Smooth muscle cell (in vitro differentiated cells): ENCODE measurements around the gene MPC2. TPM values are rescaled to one million over a fixed set of nuclear protein-coding genes. Genes with fewer than 3 reads are reported as not detected.
A peak's percentile ranks its signal among the peaks of the same experiment; 100 is the strongest.
"Not testable (repeated sequence)": the region's sequence is repeated elsewhere in the genome, so short reads cannot be mapped to it uniquely, and the experiment has no call there.

Experiments
- DNase-seq: peaks from one replicate; lab custom pipeline; 2025; ENCODE audit not compliant: unreplicated experiment; lab: John Stamatoyannopoulos, UW
- H2AFZ ChIP-seq: fragments of 200-600 bp; sonication (generic); 2 replicates; pipeline ENCODE4 v1.6.0; 2016; ENCODE audit warnings: antibody characterized with exemption, low read depth, mild to moderate bottlenecking
- H3F3A ChIP-seq: fragments of 200-600 bp; sonication (generic); 2 replicates; pipeline ENCODE4 v1.6.0; 2017; ENCODE audit warnings: antibody characterized with exemption, low read depth
- H3K27ac ChIP-seq: fragments of 200-600 bp; sonication (generic); 2 replicates; pipeline ENCODE4 v1.5.1; 2016; ENCODE audit warnings: low read depth, mild to moderate bottlenecking
- H3K27me3 ChIP-seq: fragments of 200-600 bp; sonication (generic); 2 replicates; pipeline ENCODE4 v1.6.1; 2016; ENCODE audit warnings: low read depth, mild to moderate bottlenecking
- H3K36me3 ChIP-seq: fragments of 200-600 bp; sonication (generic); 2 replicates; pipeline ENCODE4 v1.5.1; 2016; ENCODE audit warnings: low read depth
- H3K4me1 ChIP-seq: fragments of 200-600 bp; sonication (generic); 2 replicates; pipeline ENCODE4 v1.5.1; 2016; ENCODE audit warnings: low read depth
- H3K4me2 ChIP-seq: fragments of 200-600 bp; sonication (generic); 2 replicates; pipeline ENCODE4 v1.6.0; 2016; ENCODE audit warnings: mild to moderate bottlenecking
- H3K4me3 ChIP-seq: fragments of 200-600 bp; sonication (generic); 2 replicates; pipeline ENCODE4 v1.5.1; 2016; ENCODE audit warnings: mild to moderate bottlenecking
- H3K79me2 ChIP-seq: fragments of 200-600 bp; sonication (generic); 2 replicates; pipeline ENCODE4 v1.6.0; 2016; ENCODE audit warnings: low read depth, mild to moderate bottlenecking
- H3K9ac ChIP-seq: fragments of 200-600 bp; sonication (generic); 2 replicates; pipeline ENCODE4 v1.6.0; 2016; ENCODE audit warnings: low read depth
- H3K9me3 ChIP-seq: fragments of 200-600 bp; sonication (generic); replicated peaks from 2 replicates; pipeline ENCODE4 v1.5.1; 2016; ENCODE audit warnings: low read depth
- H4K20me1 ChIP-seq: fragments of 200-600 bp; sonication (generic); 2 replicates; pipeline ENCODE4 v1.6.0; 2016; ENCODE audit warnings: low read depth
- CTCF ChIP-seq: fragments of 200-600 bp; sonication (generic); IDR thresholded peaks from 2 replicates; pipeline ENCODE4 v1.5.1; 2017; ENCODE audit warnings: borderline replicate concordance, mild to moderate bottlenecking, antibody characterized with exemption; ENCODE audit not compliant: insufficient read depth, poor library complexity, severe bottlenecking
- WGBS: methylation state at CpG from one replicate; pipeline ENCODE4 v1.1.7; 2016; ENCODE audit warnings: low lambda C conversion rate; 5-methylcytosine and 5-hydroxymethylcytosine counted together
- polyA plus RNA-seq: library from polyadenylated mRNA; unstranded; fragments of >200 nt; fragmentation: Nextera tagmentation; extraction: Ambion mirVana; gene quantifications from 2 replicates; pipeline ENCODE4 v1.2.1, GENCODE V29; 2016
- total RNA-seq: library from RNA; depleted of rRNA; stranded (reverse); fragments of >200 nt; gene quantifications from 2 replicates; pipeline ENCODE4 v1.2.3, GENCODE V29; 2014

The MPC2 gene
- total and polyA plus RNA-seq, 2 experiments from 2014 or later, result 58.2 to 69.9 TPM

GRCh38 chr1:167878372-167879160, 58.3 kb downstream of the MPC2 start:
- WGBS, result 96% methylated on average over 7 of the region's 7 CpGs
- Histone ChIP-seq H3K27me3 (no peaks in the 10 kb centered on the region), H3K4me2 (no peak overlapping the region), H2AFZ (no peak overlapping the region), H4K20me1 (no peaks in the 10 kb centered on the region), H3F3A (peaks cover 4% of the 10 kb centered on the region), H3K36me3 (no peaks in the 10 kb centered on the region), H3K79me2 (no peaks in the 10 kb centered on the region), H3K4me1 (no peaks in the 10 kb centered on the region), H3K9ac (no peak overlapping the region), H3K9me3 (no peaks in the 10 kb centered on the region), H3K27ac (no peak overlapping the region), H3K4me3 (no peak overlapping the region)
- TF ChIP-seq CTCF, result no peak
- no peak for DNase-seq

GRCh38 chr1:167876597-167877175, 60.2 kb downstream of the MPC2 start:
- no peak overlapping the region for H3K4me2 ChIP-seq
- no peak overlapping the region for H3K4me3 ChIP-seq
- H3K36me3 ChIP-seq, result no peaks in the 10 kb centered on the region
- TF ChIP-seq CTCF, result no peak
- H3F3A ChIP-seq, result peaks cover 4% of the 10 kb centered on the region
- H3K4me1 ChIP-seq, result no peaks in the 10 kb centered on the region
- H3K27me3 ChIP-seq, result no peaks in the 10 kb centered on the region
- no peak overlapping the region for H3K27ac ChIP-seq
- H2AFZ ChIP-seq, result no peak overlapping the region
- no peaks in the 10 kb centered on the region for H4K20me1 ChIP-seq
- H3K79me2 ChIP-seq, result no peaks in the 10 kb centered on the region
- 97% methylated on average over 3 of the region's 3 CpGs for WGBS
- no peaks in the 10 kb centered on the region for H3K9me3 ChIP-seq
- DNase-seq, result no peak
- H3K9ac ChIP-seq, result no peak overlapping the region

GRCh38 chr1:167871331-167871730, 65.5 kb downstream of the MPC2 start:
- Histone ChIP-seq H3K36me3 (no peaks in the 10 kb centered on the region), H3K79me2 (no peaks in the 10 kb centered on the region), H3F3A (no peaks in the 10 kb centered on the region), H4K20me1 (no peaks in the 10 kb centered on the region), H3K9ac (no peak overlapping the region), H2AFZ (no peak overlapping the region), H3K4me2 (no peak overlapping the region), H3K27ac (no peak overlapping the region), H3K4me1 (peaks cover 7% of the 10 kb centered on the region), H3K27me3 (no peaks in the 10 kb centered on the region), H3K4me3 (no peak overlapping the region), H3K9me3 (no peaks in the 10 kb centered on the region)
- DNase-seq, result no peak
- TF ChIP-seq CTCF, result no peak

DNA sequence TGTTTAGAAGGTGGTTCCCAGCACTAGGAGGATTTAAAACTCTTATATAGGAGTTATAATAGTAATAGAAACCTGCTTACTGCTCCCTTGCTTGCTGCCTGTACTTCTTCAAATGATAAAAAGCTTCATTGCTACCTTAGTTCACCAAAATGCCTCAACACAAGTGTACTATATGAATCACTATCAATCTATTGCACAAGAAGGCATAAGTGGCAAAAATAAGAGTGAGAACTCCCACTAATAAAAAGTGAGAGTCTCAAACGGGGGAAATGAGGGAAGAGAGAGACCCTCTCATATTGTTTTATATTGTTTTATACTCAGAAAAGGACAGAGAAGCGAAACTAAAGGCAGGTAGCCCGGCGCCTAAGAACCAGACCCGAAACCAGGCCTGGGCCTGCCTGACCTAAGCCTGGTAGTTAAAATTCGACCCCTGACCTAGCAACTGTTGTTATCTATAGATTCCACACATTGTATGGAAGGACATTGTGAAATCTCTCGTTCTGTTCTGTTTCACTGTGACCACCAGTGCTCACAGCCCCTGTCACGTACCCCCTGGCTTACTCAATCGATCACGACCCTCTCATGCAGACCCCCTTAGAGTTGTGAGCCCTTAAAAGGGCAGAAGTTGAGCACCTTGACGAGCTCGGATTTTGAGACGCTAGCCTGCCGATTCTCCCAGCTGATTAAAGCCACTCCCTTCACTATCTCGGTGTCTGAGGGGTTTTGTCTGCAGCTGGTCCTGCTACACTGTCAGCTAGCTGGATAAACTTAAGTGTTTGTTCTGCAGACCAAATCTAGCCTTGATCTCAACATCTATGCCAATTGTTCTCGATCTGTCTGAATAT, 67.5 kb downstream of the MPC2 start:
- DNase-seq, result not testable (repeated sequence)
- 29% methylated on average over 16 of the region's 16 CpGs for WGBS

DNA sequence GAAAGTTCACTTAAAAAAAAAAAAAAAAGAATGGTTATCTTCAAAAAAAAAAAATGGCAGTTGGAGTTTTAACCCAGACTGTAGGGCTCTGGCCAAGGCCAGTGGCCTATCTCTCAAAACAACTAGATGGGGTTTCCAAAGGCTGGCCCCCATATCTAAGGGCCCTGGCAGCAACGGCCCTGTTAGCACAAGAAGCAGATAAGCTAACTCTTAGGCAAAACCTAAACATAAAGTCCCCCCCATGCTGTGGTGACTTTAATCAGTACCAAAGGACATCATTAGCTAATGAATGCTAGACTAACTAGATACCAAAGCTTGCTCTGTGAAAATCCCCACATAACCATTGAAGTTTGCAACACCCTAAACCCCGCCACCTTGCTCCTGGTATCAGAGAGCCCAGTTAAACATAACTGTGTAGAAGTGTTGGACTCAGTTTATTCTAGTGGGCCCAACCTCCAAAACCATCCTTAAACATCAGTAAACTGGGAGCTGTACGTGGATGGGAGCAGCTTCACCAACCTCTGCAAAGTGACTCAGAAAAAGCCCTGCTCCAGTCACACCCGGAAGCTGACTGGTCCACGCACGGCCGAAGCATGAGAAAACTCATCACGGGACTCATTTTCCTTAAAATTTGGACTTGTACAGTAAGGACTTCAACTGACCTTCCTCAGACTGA, 70.0 kb downstream of the MPC2 start:
- not testable (repeated sequence) for H4K20me1 ChIP-seq, H3K4me2 ChIP-seq
- 80% methylated on average over 8 of the region's 8 CpGs for WGBS

More for the DNA sequence above, 67.5 kb downstream of the MPC2 start:
- H3K4me2 ChIP-seq, result peak overlapping the region; percentile 54
- H3K27me3 ChIP-seq, H3K79me2 ChIP-seq, H3K27ac ChIP-seq, H3K9ac ChIP-seq, H4K20me1 ChIP-seq, H3F3A ChIP-seq, H3K36me3 ChIP-seq, H3K4me1 ChIP-seq, H3K4me3 ChIP-seq, H3K9me3 ChIP-seq: not testable (repeated sequence)
- H2AFZ ChIP-seq, result peak overlapping the region; percentile 60

More for the DNA sequence above, 70.0 kb downstream of the MPC2 start:
- not testable (repeated sequence) for H3F3A ChIP-seq, H3K9ac ChIP-seq, H3K4me1 ChIP-seq, H3K36me3 ChIP-seq, H2AFZ ChIP-seq, H3K4me3 ChIP-seq, H3K27me3 ChIP-seq, H3K9me3 ChIP-seq, DNase-seq, H3K27ac ChIP-seq, H3K79me2 ChIP-seq
